Measurements from ENCODE around the gene CHURC1. TPM values are rescaled to one million over a fixed set of nuclear protein-coding genes. Genes with fewer than 3 reads are reported as not detected.
"Not testable (repeated sequence)": the region's sequence is repeated elsewhere in the genome, so short reads cannot be mapped to it uniquely, and the experiment has no call there.

The CHURC1 gene
- total RNA-seq, 2 experiments from 2014 or later: 49.6 to 59.7 TPM

DNA sequence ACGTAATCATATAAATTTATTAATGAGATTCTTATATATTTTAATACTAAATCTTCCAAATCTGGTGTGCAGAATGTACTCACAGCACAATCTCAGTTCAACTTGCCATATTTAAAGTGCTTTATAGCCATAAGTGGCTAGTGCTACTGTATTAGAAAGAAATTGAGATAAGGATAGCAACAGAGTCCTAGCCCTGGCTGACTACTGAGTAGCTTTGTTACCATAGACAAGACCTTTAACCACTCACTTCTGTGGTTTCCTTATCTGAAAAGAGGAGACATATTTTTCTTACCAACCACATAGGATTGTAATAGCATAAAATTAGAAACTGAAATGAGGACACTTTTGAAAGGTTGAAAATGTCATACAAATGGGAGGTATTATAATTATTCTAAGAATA lies 2.0 kb upstream of the CHURC1 start:
- peaks cover 15% of the 10 kb centered on the region for H3K36me3 Mint-ChIP-seq (ENCODE audit: low read depth)
- intact Hi-C loops (cut with micrococcal nuclease): loop anchor here (5.0 kb wide), 1 partner anchor 190 kb away; the partner anchor contains the start of gene MAX
- no peak overlapping the region for H3K4me3 Mint-ChIP-seq
- CTCF ChIA-PET: interaction anchor here (1.0 to 2.3 kb wide), 3 partner anchors 8 to 89 kb away, joined by 3 to 14 read pairs (median 4); no protein-coding TSS in a partner anchor
- no peaks in the 10 kb centered on the region for H3K9me3 Mint-ChIP-seq
- H3K4me1 Mint-ChIP-seq (ENCODE audit: low read depth): peaks cover 32% of the 10 kb centered on the region
- no peak overlapping the region for H3K27ac Mint-ChIP-seq
- no peak for DNase-seq
- no peaks in the 10 kb centered on the region for H3K27me3 Mint-ChIP-seq (ENCODE audit: low read depth)

DNA sequence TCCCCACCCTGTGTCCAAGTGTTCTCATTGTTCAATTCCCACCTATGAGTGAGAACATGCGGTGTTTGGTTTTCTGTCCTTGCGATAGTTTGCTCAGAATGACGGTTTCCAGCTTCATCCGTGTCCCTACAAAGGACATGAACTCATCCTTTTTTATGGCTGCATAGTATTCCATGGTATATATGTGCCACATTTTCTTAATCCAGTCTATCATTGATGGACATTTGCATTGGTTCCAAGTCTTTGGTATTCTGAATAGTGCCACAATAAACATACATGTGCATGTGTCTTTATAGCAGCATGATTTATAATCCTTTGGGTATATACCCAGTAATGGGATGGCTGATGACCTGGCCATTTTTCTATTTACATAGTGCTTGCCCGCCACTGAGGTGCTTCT lies 778 bp upstream of the CHURC1 start:
- H3K27me3 Mint-ChIP-seq (ENCODE audit: low read depth); DNase-seq; H3K9me3 Mint-ChIP-seq: not testable (repeated sequence)
- CTCF ChIA-PET: interaction anchor here (2.3 kb wide), 1 partner anchor 11 kb away, joined by 12 read pairs; no protein-coding TSS in a partner anchor
- Mint-ChIP-seq H3K4me1 (ENCODE audit: low read depth) (peaks cover 44% of the 10 kb centered on the region), H3K36me3 (ENCODE audit: low read depth) (peaks cover 23% of the 10 kb centered on the region), H3K4me3 (peak overlapping the region; percentile 78), H3K27ac (peak overlapping the region; percentile 88)
- intact Hi-C loops (cut with micrococcal nuclease): loop anchor here (5.0 kb wide), 1 partner anchor 189 kb away; the partner anchor contains the start of gene MAX

DNA sequence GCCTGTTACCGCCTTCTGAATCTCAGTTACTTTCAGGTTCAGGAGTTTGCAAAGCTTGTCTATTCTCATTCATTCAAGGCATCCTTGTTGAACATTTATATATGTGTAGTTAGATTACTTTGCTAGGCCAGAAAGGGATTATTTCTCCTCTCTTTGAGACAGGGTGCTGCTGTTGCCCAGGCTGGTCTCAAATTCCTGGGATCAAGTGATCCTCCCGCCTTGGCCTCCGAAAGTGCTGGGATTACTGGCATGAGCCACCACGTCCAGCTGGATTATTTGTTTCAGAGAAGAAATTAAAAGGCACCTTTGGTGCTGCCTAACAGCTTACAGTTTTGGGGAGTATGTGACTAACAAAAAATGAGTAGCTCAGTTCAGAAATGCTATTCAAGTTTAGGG lies 772 bp downstream of the CHURC1 start:
- Mint-ChIP-seq H3K27ac (peak overlapping the region; percentile 88), H3K9me3 (no peaks in the 10 kb centered on the region), H3K4me3 (peak overlapping the region; percentile 78), H3K4me1 (ENCODE audit: low read depth) (peaks cover 54% of the 10 kb centered on the region), H3K27me3 (ENCODE audit: low read depth) (no peaks in the 10 kb centered on the region), H3K36me3 (ENCODE audit: low read depth) (peaks cover 28% of the 10 kb centered on the region)
- no peak for DNase-seq
- CTCF ChIA-PET: interaction anchor here (1.4 to 2.3 kb wide), 3 partner anchors 9 to 22 kb away, joined by 4 to 12 read pairs (median 12); no protein-coding TSS in a partner anchor
- intact Hi-C loops (cut with micrococcal nuclease): loop anchor here (2.0 kb wide), 2 partner anchors 34 to 410 kb away; partner anchors contain the start of gene ZBTB1

DNA sequence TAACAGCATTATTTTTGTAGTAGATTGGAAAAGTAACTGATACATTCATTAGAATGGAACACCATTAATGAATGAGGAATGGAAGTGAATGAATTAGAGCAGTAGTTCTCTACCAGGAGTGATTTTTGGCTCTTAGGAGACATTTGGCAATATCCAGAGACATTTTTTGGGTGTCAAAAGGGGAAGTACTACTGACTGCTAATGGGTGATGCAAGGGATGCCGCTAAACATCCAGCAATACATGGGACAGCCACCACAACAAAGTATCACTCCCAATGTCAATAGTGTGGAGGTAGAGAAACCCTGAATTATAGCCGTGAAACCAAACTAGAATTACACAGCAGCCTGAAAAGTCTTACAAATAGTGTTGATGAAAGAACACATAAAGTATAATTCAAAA lies 1.5 kb downstream of the CHURC1 start:
- H3K27ac Mint-ChIP-seq: peak overlapping the region; percentile 88
- CTCF ChIA-PET: interaction anchor here (2.3 kb wide), 1 partner anchor 9 kb away, joined by 12 read pairs; no protein-coding TSS in a partner anchor
- intact Hi-C loops (cut with micrococcal nuclease): loop anchor here (2.0 kb wide), 2 partner anchors 35 to 411 kb away; partner anchors contain the start of gene ZBTB1
- H3K4me1 Mint-ChIP-seq (ENCODE audit: low read depth): peaks cover 61% of the 10 kb centered on the region
- no peak for DNase-seq
- no peaks in the 10 kb centered on the region for H3K27me3 Mint-ChIP-seq (ENCODE audit: low read depth)
- peak overlapping the region; percentile 78 for H3K4me3 Mint-ChIP-seq
- H3K9me3 Mint-ChIP-seq: no peaks in the 10 kb centered on the region
- H3K36me3 Mint-ChIP-seq (ENCODE audit: low read depth): peaks cover 28% of the 10 kb centered on the region

DNA sequence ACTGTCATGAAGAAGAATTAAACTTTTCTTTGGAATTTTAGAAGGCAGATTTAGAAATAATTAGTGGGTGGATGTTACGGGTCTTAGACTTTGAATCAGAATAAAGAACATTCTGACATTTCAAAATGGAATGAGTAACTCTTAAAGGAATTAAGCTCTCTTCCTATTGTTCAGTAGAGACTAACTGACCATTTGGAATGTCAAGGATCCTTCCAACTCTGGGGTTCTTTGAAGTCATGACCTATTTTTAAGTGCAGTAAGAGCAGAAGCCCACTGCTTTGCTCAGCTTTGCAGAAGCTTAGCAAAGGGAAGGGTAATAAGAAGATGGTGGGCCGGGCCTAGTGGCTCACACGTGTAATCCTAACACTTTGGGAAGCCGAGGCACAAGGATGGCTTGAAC lies 4.0 kb downstream of the CHURC1 start:
- intact Hi-C loops (cut with micrococcal nuclease): no loop called here
- Mint-ChIP-seq H3K36me3 (ENCODE audit: low read depth) (peaks cover 28% of the 10 kb centered on the region), H3K27ac (peak overlapping the region; percentile 72), H3K27me3 (ENCODE audit: low read depth) (no peaks in the 10 kb centered on the region), H3K4me3 (no peak overlapping the region), H3K9me3 (no peaks in the 10 kb centered on the region), H3K4me1 (ENCODE audit: low read depth) (peaks cover 72% of the 10 kb centered on the region)
- DNase-seq: no peak
- CTCF ChIA-PET: no interaction called here

DNA sequence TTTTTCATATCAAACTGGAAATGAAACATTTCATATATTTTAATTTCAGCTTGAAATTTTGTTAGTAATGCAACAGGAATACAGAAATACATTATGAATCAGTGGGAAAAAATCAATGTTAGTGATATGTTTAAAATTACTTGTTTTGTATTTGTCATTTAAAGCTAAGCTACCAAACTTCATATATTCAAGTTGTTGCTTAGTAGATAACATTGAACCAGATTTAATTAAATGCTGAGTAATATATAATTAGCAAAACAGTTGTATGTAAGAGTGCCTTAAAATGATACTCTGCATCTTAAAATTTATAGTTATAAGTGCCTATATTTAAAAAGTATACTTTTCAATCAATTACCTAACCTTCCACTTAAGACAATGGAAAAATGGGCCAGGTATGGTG lies 5.0 kb downstream of the CHURC1 start:
- intact Hi-C loops (cut with micrococcal nuclease): no loop called here
- H3K27me3 Mint-ChIP-seq (ENCODE audit: low read depth): no peaks in the 10 kb centered on the region
- CTCF ChIA-PET: no interaction called here
- H3K9me3 Mint-ChIP-seq: no peaks in the 10 kb centered on the region
- H3K4me3 Mint-ChIP-seq: no peak overlapping the region
- H3K27ac Mint-ChIP-seq: peak overlapping the region; percentile 53
- H3K36me3 Mint-ChIP-seq (ENCODE audit: low read depth): peaks cover 35% of the 10 kb centered on the region
- no peak for DNase-seq
- peaks cover 73% of the 10 kb centered on the region for H3K4me1 Mint-ChIP-seq (ENCODE audit: low read depth)

DNA sequence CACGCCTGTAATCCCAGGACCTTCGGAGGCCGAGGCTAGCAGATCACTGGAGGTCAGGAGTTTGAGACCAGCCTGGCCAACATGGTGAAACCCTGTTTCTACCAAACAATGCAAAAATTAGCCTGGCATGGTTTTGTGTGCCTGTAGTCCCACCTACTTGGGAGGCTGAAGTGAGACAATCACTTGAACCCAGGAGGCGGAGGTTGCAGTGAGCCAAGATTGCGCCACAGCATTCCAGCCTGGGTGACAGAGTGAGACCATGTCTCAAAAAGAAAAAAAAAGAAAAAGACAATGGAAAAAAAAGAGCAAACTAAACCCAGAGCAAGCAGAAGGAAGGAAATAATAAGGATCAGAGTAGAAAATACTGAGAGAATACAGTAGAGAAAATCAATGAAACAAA lies 5.4 kb downstream of the CHURC1 start:
- CTCF ChIA-PET: no interaction called here
- H3K4me1 Mint-ChIP-seq (ENCODE audit: low read depth): peaks cover 76% of the 10 kb centered on the region
- H3K27me3 Mint-ChIP-seq (ENCODE audit: low read depth): no peaks in the 10 kb centered on the region
- H3K4me3 Mint-ChIP-seq: no peak overlapping the region
- H3K27ac Mint-ChIP-seq: no peak overlapping the region
- peaks cover 38% of the 10 kb centered on the region for H3K36me3 Mint-ChIP-seq (ENCODE audit: low read depth)
- DNase-seq: no peak
- no peaks in the 10 kb centered on the region for H3K9me3 Mint-ChIP-seq
- intact Hi-C loops (cut with micrococcal nuclease): loop anchor here (10.0 kb wide), 2 partner anchors 415 to 1065 kb away; partner anchors contain the start of gene SYNE2

DNA sequence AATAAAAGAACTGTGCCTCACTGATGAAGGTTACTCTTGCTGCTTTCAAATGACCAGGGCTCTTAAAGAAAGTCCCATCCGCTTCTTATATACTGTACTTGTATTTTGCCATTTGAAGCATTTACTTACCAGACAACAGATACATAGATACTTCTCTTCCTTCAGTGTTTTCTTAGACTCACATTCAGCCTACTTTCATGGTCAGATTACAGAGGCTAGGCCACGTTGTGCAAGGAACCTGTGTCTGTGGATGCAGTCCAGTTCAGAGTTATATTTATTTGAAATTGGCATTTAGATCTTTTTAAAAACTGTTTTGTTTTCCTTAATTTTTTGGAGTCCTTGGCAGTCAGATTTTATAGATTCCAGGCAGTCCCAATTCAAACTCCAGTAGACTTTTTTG lies 6.2 kb downstream of the CHURC1 start:
- Mint-ChIP-seq H3K4me1 (ENCODE audit: low read depth) (peaks cover 71% of the 10 kb centered on the region), H3K36me3 (ENCODE audit: low read depth) (peaks cover 34% of the 10 kb centered on the region), H3K27me3 (ENCODE audit: low read depth) (no peaks in the 10 kb centered on the region), H3K9me3 (no peaks in the 10 kb centered on the region), H3K27ac (no peak overlapping the region), H3K4me3 (no peak overlapping the region)
- CTCF ChIA-PET: interaction anchor here (1.2 kb wide), 1 partner anchor 8 kb away, joined by 4 read pairs; no protein-coding TSS in a partner anchor
- no peak for DNase-seq
- intact Hi-C loops (cut with micrococcal nuclease): loop anchor here (10.0 kb wide), 2 partner anchors 414 to 1066 kb away; partner anchors contain the start of gene SYNE2

DNA sequence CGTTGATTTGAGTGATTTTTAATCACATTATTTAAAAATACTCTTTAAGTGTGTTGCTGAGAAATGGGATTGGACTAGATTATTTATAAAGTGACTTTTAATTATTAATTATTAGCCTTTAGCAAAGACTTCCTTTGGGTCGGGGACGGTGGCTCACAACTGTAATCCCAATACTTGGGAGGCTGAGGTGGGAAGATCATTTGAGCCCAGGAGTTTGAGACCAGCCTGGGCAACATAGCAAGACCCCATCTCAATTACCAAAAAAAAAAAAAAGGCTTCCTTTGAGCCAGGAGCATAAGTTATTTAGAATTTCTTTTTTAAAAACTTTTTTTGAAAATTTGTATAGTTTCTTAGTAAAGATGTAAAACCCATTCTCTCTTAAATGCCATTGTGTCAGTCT lies 8.8 kb downstream of the CHURC1 start:
- no peak overlapping the region for H3K27ac Mint-ChIP-seq
- H3K4me3 Mint-ChIP-seq: no peak overlapping the region
- H3K4me1 Mint-ChIP-seq (ENCODE audit: low read depth): peaks cover 58% of the 10 kb centered on the region
- no peaks in the 10 kb centered on the region for H3K27me3 Mint-ChIP-seq (ENCODE audit: low read depth)
- CTCF ChIA-PET: interaction anchor here (2.5 to 2.9 kb wide), 2 partner anchors 8 to 13 kb away, joined by 12 to 13 read pairs; partner anchors contain the start of gene CHURC1
- no peak for DNase-seq
- H3K36me3 Mint-ChIP-seq (ENCODE audit: low read depth): peaks cover 29% of the 10 kb centered on the region
- intact Hi-C loops (cut with micrococcal nuclease): loop anchor here (10.0 kb wide), 2 partner anchors 412 to 1068 kb away; partner anchors contain the start of gene SYNE2
- no peaks in the 10 kb centered on the region for H3K9me3 Mint-ChIP-seq

DNA sequence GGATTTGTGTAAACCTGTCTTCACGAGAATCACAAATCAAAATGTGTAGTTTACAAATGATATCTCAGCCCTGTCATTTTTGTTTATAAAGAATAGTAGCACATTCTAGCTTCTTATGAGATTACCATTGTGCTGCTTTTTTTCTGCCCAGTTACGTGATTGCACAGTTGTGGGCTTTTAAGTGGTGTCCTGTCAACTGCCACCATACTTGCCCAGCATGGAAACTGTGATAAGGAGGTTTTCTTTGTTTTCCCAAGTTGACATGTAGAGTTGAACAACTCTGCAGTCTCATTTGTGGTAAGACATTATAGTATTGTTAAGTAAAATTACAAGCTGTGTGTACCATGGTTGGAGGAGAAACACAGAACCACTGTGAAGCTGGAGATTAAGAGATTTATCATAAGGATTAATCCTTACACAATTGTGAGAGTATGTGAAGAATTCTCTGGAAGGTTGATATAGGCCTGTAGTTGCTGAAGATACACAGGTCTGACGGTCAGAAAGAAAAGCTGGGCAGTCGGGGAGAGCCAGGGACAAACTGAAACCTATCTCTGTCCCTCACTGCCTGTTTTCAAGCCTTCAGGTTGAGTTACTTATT lies 12.2 kb downstream of the CHURC1 start:
- Mint-ChIP-seq H3K36me3 (ENCODE audit: low read depth) (peaks cover 36% of the 10 kb centered on the region), H3K9me3 (no peaks in the 10 kb centered on the region), H3K4me3 (no peak overlapping the region), H3K27ac (no peak overlapping the region), H3K27me3 (ENCODE audit: low read depth) (no peaks in the 10 kb centered on the region), H3K4me1 (ENCODE audit: low read depth) (peaks cover 31% of the 10 kb centered on the region)
- intact Hi-C loops (cut with micrococcal nuclease): loop anchor here (5.0 to 10.0 kb wide), 3 partner anchors 408 to 1072 kb away; partner anchors contain the start of genes SYNE2, ZBTB1 and ZBTB25
- CTCF ChIA-PET: interaction anchor here (0.7 to 1.9 kb wide), 4 partner anchors 9 to 268 kb away, joined by 3 to 12 read pairs (median 4); partner anchors contain the start of gene CHURC1
- DNase-seq: no peak

DNA sequence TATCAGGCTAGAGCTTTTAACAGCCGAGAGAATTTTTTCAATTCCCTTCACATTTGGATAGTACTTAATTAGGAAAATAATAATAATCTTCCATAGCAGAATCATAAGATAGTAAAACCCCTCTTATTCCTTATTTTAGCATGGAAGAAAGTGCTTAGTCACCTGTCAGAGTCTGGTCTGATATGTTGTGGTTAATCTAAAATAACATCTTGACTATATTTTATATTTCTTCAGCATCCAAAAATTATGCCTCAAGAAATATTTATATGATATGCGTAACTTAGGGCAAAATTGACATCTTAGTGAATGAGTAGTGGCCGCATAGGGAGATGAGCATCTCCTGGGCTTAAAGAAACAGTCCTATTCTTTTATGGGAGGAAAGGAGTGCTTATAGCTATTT lies 12.8 kb downstream of the CHURC1 start:
- no peak for DNase-seq
- CTCF ChIA-PET: interaction anchor here (0.7 to 1.9 kb wide), 7 partner anchors 9 to 268 kb away, joined by 3 to 12 read pairs (median 4); partner anchors contain the start of genes CHURC1 and FNTB
- Mint-ChIP-seq H3K36me3 (ENCODE audit: low read depth) (peaks cover 37% of the 10 kb centered on the region), H3K9me3 (no peaks in the 10 kb centered on the region), H3K4me1 (ENCODE audit: low read depth) (peaks cover 25% of the 10 kb centered on the region), H3K4me3 (no peak overlapping the region), H3K27ac (no peak overlapping the region), H3K27me3 (ENCODE audit: low read depth) (no peaks in the 10 kb centered on the region)
- intact Hi-C loops (cut with micrococcal nuclease): loop anchor here (5.0 to 10.0 kb wide), 3 partner anchors 408 to 1072 kb away; partner anchors contain the start of genes SYNE2, ZBTB1 and ZBTB25

DNA sequence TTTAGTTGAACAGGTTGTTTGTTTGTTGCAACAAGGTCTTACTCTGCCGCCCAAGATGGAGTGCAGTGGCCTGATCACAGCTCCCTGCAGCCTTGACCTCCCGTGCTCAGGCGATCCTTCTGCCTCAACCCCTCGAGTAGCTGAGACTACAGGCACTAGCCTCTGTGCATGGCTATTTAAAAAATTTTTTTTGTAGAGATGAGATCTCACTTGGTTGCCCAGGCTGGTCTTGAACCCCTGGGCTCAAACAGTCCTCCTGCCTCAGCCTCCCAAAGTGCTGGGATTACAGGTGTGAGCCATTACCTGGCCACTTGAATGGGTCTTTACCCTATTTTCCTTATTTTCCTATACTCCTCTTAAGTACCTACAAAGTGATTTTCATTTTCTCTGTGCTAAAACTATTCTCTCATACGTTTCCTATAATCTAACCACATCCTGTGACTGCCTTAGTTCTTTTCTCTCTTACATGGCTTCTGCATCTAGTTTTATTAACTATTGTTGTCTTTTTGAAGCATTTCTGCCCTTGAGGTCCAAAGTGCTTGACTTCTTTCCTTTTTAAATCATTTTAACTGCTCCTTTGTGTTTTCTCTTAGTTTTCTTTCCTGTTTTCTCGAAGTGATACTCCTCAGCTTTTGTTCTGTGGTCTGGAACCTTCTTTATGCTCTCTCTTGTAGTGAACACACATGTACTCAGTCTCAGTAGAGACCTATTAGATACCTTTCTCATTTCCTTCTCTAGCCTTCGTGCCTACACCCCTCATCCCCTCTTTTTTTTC lies 14.2 kb downstream of the CHURC1 start:
- peaks cover 41% of the 10 kb centered on the region for H3K36me3 Mint-ChIP-seq (ENCODE audit: low read depth)
- DNase-seq: no peak
- H3K4me3 Mint-ChIP-seq: no peak overlapping the region
- H3K27ac Mint-ChIP-seq: no peak overlapping the region
- H3K9me3 Mint-ChIP-seq: no peaks in the 10 kb centered on the region
- H3K4me1 Mint-ChIP-seq (ENCODE audit: low read depth): peaks cover 25% of the 10 kb centered on the region
- no peaks in the 10 kb centered on the region for H3K27me3 Mint-ChIP-seq (ENCODE audit: low read depth)
- CTCF ChIA-PET: interaction anchor here (1.4 to 1.9 kb wide), 3 partner anchors 14 to 58 kb away, joined by 4 to 12 read pairs (median 5); partner anchors contain the start of genes CHURC1 and FNTB
- intact Hi-C loops (cut with micrococcal nuclease): loop anchor here (1.0 to 10.0 kb wide), 7 partner anchors 14 to 1074 kb away; partner anchors contain the start of genes CHURC1, FNTB, MAX and RAB15
